WTC11 (cell line): Measurements from ENCODE around the gene UNC13D.

Experiments used
- CREM ChIP-seq: sonication (generic); formaldehyde crosslinking; IDR thresholded peaks from 2 replicates; pipeline ENCODE4 v1.8.1; 2022; ENCODE audit warnings: mild to moderate bottlenecking, missing genetic modification reagents, moderate library complexity
- FOXJ3 ChIP-seq: sonication (generic); formaldehyde crosslinking; IDR thresholded peaks from 2 replicates; pipeline ENCODE4 v1.9.0; 2021; ENCODE audit warnings: missing genetic modification reagents, mild to moderate bottlenecking, borderline replicate concordance
- JAZF1 ChIP-seq: fragments of 250-450 bp; sonication (Bioruptor Pico); IDR thresholded peaks from 2 replicates; pipeline ENCODE4 v1.9.0; 2021; ENCODE audit warnings: moderate library complexity, mild to moderate bottlenecking, inconsistent platforms
- NFYB ChIP-seq: sonication (generic); formaldehyde crosslinking; conservative IDR thresholded peaks from 2 replicates; pipeline ENCODE4 v1.8.0; 2022; ENCODE audit warnings: low read depth, missing genetic modification reagents
- NR3C1 ChIP-seq: sonication (generic); formaldehyde crosslinking; conservative IDR thresholded peaks from 2 replicates; pipeline ENCODE4 v1.8.1; 2023; ENCODE audit warnings: low read depth, mild to moderate bottlenecking, missing genetic modification reagents
- ZNF219 ChIP-seq: sonication (generic); formaldehyde crosslinking; IDR thresholded peaks from 2 replicates; pipeline ENCODE4 v1.8.0; 2023; ENCODE audit warnings: missing genetic modification reagents, mild to moderate bottlenecking, borderline replicate concordance
- TF ChIP-seq, protein P1 (sequence below): fragments of 200-600 bp; IDR thresholded peaks from 2 replicates; pipeline ENCODE4 v1.8.0; 2022; ENCODE audit warnings: antibody characterized with exemption
- TF ChIP-seq, protein P2 (sequence below): sonication (generic); formaldehyde crosslinking; IDR thresholded peaks from 2 replicates; pipeline ENCODE4 v1.8.1; 2023; ENCODE audit warnings: mild to moderate bottlenecking, missing genetic modification reagents, moderate library complexity
- TF ChIP-seq, protein P3 (sequence below): sonication (generic); formaldehyde crosslinking; IDR thresholded peaks from 2 replicates; pipeline ENCODE4 v1.8.0; 2022; ENCODE audit warnings: mild to moderate bottlenecking, missing genetic modification reagents
- TF ChIP-seq, protein P4 (sequence below): sonication (generic); formaldehyde crosslinking; IDR thresholded peaks from 2 replicates; pipeline ENCODE4 v1.8.1; 2022; ENCODE audit warnings: low read depth, missing genetic modification reagents, borderline replicate concordance

DNA sequence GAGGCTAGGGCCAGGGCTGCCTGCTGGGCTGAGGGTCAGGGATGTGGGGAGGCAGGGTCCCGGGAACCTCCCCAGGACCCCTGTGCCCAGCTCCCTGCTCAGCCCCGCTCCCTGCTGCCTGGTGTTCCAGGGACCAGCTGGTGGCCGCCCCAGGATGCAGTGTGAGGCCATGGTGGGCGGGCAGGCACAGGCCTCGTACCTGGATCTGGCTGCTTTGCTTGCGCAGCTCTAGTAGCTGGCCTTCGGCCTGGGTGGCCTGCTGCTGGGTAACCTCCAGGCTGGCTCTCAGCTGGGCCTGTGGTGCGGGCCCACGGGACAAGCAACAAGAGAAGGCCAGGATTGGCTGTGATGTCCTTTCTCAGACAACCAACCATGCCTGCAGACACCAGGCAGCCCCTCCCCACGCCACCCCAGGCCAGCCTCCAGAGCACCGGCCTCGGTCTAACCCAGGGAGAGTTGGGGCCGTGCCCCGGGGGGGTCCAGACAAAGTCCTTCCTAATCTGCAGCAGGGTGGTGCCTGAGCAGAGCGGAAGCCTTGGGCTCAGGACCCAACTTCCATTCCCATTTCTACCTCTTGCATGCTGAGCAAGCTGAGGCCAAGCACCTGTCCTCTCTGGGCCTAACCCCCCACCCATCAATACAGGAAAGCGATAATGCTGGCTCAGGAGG is 48.5 kb upstream of the UNC13D start:
- TF ChIP-seq, protein P1, sequence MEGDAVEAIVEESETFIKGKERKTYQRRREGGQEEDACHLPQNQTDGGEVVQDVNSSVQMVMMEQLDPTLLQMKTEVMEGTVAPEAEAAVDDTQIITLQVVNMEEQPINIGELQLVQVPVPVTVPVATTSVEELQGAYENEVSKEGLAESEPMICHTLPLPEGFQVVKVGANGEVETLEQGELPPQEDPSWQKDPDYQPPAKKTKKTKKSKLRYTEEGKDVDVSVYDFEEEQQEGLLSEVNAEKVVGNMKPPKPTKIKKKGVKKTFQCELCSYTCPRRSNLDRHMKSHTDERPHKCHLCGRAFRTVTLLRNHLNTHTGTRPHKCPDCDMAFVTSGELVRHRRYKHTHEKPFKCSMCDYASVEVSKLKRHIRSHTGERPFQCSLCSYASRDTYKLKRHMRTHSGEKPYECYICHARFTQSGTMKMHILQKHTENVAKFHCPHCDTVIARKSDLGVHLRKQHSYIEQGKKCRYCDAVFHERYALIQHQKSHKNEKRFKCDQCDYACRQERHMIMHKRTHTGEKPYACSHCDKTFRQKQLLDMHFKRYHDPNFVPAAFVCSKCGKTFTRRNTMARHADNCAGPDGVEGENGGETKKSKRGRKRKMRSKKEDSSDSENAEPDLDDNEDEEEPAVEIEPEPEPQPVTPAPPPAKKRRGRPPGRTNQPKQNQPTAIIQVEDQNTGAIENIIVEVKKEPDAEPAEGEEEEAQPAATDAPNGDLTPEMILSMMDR: no peak
- TF ChIP-seq FOXJ3 (CRISPR knock-in tag) (no peak), ZNF219 (no peak), NR3C1 (CRISPR knock-in tag) (no peak), CREM (no peak), JAZF1 (CRISPR knock-in tag) (no peak), NFYB (CRISPR knock-in tag) (no peak)
- TF ChIP-seq, protein P2, sequence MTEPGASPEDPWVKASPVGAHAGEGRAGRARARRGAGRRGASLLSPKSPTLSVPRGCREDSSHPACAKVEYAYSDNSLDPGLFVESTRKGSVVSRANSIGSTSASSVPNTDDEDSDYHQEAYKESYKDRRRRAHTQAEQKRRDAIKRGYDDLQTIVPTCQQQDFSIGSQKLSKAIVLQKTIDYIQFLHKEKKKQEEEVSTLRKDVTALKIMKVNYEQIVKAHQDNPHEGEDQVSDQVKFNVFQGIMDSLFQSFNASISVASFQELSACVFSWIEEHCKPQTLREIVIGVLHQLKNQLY (CRISPR knock-in tag): no peak
- TF ChIP-seq, protein P3, sequence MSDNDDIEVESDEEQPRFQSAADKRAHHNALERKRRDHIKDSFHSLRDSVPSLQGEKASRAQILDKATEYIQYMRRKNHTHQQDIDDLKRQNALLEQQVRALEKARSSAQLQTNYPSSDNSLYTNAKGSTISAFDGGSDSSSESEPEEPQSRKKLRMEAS (CRISPR knock-in tag): no peak
- TF ChIP-seq, protein P4, sequence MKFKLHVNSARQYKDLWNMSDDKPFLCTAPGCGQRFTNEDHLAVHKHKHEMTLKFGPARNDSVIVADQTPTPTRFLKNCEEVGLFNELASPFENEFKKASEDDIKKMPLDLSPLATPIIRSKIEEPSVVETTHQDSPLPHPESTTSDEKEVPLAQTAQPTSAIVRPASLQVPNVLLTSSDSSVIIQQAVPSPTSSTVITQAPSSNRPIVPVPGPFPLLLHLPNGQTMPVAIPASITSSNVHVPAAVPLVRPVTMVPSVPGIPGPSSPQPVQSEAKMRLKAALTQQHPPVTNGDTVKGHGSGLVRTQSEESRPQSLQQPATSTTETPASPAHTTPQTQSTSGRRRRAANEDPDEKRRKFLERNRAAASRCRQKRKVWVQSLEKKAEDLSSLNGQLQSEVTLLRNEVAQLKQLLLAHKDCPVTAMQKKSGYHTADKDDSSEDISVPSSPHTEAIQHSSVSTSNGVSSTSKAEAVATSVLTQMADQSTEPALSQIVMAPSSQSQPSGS (CRISPR knock-in tag): no peak
